HepG2 (cell line): ENCODE results near the gene R3HCC1L. TPM values are rescaled to one million over a fixed set of nuclear protein-coding genes. Genes with fewer than 3 reads are reported as not detected.

Experiments used
- DBP ChIP-seq: sonication (generic); formaldehyde crosslinking; IDR thresholded peaks from 2 replicates; pipeline ENCODE4 v1.4.0; 2020; ENCODE audit warnings: missing genetic modification reagents; ENCODE audit errors: not compliant biosample characterization
- GMEB2 ChIP-seq: IDR thresholded peaks from 2 replicates; pipeline ENCODE4 v1.6.1; 2016; ENCODE audit warnings: missing biosample characterization, missing genetic modification reagents, low read depth
- GTF3A ChIP-seq: sonication (generic); formaldehyde crosslinking; conservative IDR thresholded peaks from 2 replicates; pipeline ENCODE4 v1.4.0; 2020; ENCODE audit warnings: mild to moderate bottlenecking, missing genetic modification reagents
- MAX ChIP-seq: IDR thresholded peaks from 2 replicates; pipeline ENCODE4 v1.6.1; 2012; ENCODE audit warnings: inconsistent platforms
- RBAK ChIP-seq: sonication (generic); formaldehyde crosslinking; IDR thresholded peaks from 2 replicates; pipeline ENCODE4 v1.5.1; 2020; ENCODE audit warnings: mild to moderate bottlenecking, missing genetic modification reagents
- SP2 ChIP-seq: sonication (generic); formaldehyde crosslinking; IDR thresholded peaks from 2 replicates; pipeline ENCODE4 v1.5.1; 2020; ENCODE audit warnings: mild to moderate bottlenecking, missing genetic modification reagents
- ZMYM4 ChIP-seq: sonication (generic); formaldehyde crosslinking; IDR thresholded peaks from 2 replicates; pipeline ENCODE4 v1.8.1; 2023; ENCODE audit warnings: mild to moderate bottlenecking, missing genetic modification reagents
- ZNF407 ChIP-seq: sonication (generic); formaldehyde crosslinking; IDR thresholded peaks from one replicate; pipeline ENCODE4 v1.5.1; 2020; ENCODE audit warnings: mild to moderate bottlenecking, missing genetic modification reagents; ENCODE audit errors: not compliant biosample characterization
- ZNF432 ChIP-seq: sonication (generic); formaldehyde crosslinking; IDR thresholded peaks from 2 replicates; pipeline ENCODE4 v1.5.0; 2020; ENCODE audit warnings: missing genetic modification reagents, mild to moderate bottlenecking, borderline replicate concordance
- ZNF709 ChIP-seq: sonication (generic); formaldehyde crosslinking; IDR thresholded peaks from 2 replicates; pipeline ENCODE4 v1.5.0; 2020; ENCODE audit warnings: mild to moderate bottlenecking, missing genetic modification reagents
- ZNF770 ChIP-seq: sonication (generic); formaldehyde crosslinking; IDR thresholded peaks from 2 replicates; pipeline ENCODE4 v1.5.0; 2020; ENCODE audit warnings: mild to moderate bottlenecking, missing genetic modification reagents
- ZSCAN20 ChIP-seq: sonication (generic); formaldehyde crosslinking; IDR thresholded peaks from 2 replicates; pipeline ENCODE4 v1.4.0; 2020; ENCODE audit warnings: missing genetic modification reagents, mild to moderate bottlenecking, borderline replicate concordance
- polyA plus RNA-seq, 8 experiments: library from polyadenylated mRNA; depleted of rRNA in 3 of 8; stranded (reverse) in 7 of 8; unstranded in 1 of 8; fragments of >200 nt; fragmentation: Illumina TruSeq in 4 of 8; extraction: Trizol in 4 of 8; gene quantifications; 2 replicates each; pipeline versions ENCODE4 v1.2.1 to v1.2.3, GENCODE V29; 2011 to 2016; ENCODE audit warnings: low read depth in 4 of 8, missing spikeins in 1 of 8, mixed read lengths in 1 of 8; ENCODE audit not compliant: insufficient read depth in 1 of 8
- total RNA-seq, 5 experiments: library from RNA; depleted of rRNA; stranded (reverse); fragments of >200 nt; fragmentation: Illumina TruSeq; extraction: Trizol; gene quantifications; 2 replicates each; pipeline ENCODE4 v1.2.3, GENCODE V29; 2016; ENCODE audit warnings: low read depth in 1 of 5

Gene R3HCC1L
- total and polyA plus RNA-seq, 2 of the 13 experiments (the other 11 are each of a cell fraction or from before 2014, with no cell fraction given) = 6.5 to 12.2 TPM

- TF ChIP-seq DBP (CRISPR knock-in tag) = no peak
- TF ChIP-seq ZNF709 (CRISPR knock-in tag) = no peak
- TF ChIP-seq GTF3A (CRISPR knock-in tag) = no peak
- TF ChIP-seq ZSCAN20 (CRISPR knock-in tag) = no peak
- no peak for TF ChIP-seq RBAK (CRISPR knock-in tag)
- no peak for TF ChIP-seq ZNF432 (CRISPR knock-in tag)
- no peak for TF ChIP-seq SP2 (CRISPR knock-in tag)
- peak; percentile 42 for TF ChIP-seq ZNF407 (CRISPR knock-in tag)
- TF ChIP-seq ZNF770 = 0 out of 2 replicates have a peak, but pooled peaks have one; percentile 23
- 0 out of 2 replicates have a peak, but pooled peaks have one; percentile 12 for TF ChIP-seq ZMYM4
- TF ChIP-seq MAX = 0 out of 2 replicates have a peak, but pooled peaks have one; percentile 33
- TF ChIP-seq GMEB2 = no peak
Measured at GRCh38 chr10:98267069-98267893, 132.8 kb downstream of the R3HCC1L start (continued).
